GM19351 (cell line): ENCODE measurements around the gene NFATC1.

Experiments used
- ATAC-seq: cut with Tn5 transposase; IDR thresholded peaks from one replicate; pipeline ENCODE4 v1.9.1; 2021; ENCODE audit warnings: mild to moderate bottlenecking, moderate library complexity; ENCODE audit not compliant: unreplicated experiment

The NFATC1 gene

GRCh38 chr18:79436556-79437275 lies 41.0 kb downstream of the NFATC1 start:
- no peak for ATAC-seq

GRCh38 chr18:79438089-79438897 lies 42.6 kb downstream of the NFATC1 start:
- no peak for ATAC-seq

GRCh38 chr18:79438898-79439627 lies 43.3 kb downstream of the NFATC1 start:
- no peak for ATAC-seq

- no peak for ATAC-seq
Measured at GRCh38 chr18:79439628-79440023, 43.9 kb downstream of the NFATC1 start.

- no peak for ATAC-seq
Measured at GRCh38 chr18:79440316-79441110, 44.8 kb downstream of the NFATC1 start.

- no peak for ATAC-seq
Measured at GRCh38 chr18:79441420-79441819, 45.7 kb downstream of the NFATC1 start.

- peak; percentile 49 for ATAC-seq
Measured at GRCh38 chr18:79442508-79443221, 46.9 kb downstream of the NFATC1 start.

GRCh38 chr18:79445221-79445620 lies 49.5 kb downstream of the NFATC1 start:
- no peak for ATAC-seq

- ATAC-seq: no peak
Measured at GRCh38 chr18:79445696-79446561, 50.2 kb downstream of the NFATC1 start.

GRCh38 chr18:79446931-79447330 lies 51.2 kb downstream of the NFATC1 start:
- no peak for ATAC-seq

- ATAC-seq: peak; percentile 35
Measured at GRCh38 chr18:79447703-79448367, 52.1 kb downstream of the NFATC1 start.

GRCh38 chr18:79448621-79449020 lies 52.9 kb downstream of the NFATC1 start:
- no peak for ATAC-seq

GRCh38 chr18:79449551-79450288 lies 54.0 kb downstream of the NFATC1 start:
- ATAC-seq: no peak

- ATAC-seq: no peak
Measured at GRCh38 chr18:79450289-79451080, 54.8 kb downstream of the NFATC1 start.

- no peak for ATAC-seq
Measured at GRCh38 chr18:79451237-79452125, 55.8 kb downstream of the NFATC1 start.
